ELR (cell line): ENCODE results near the gene RIPK4.
A peak's percentile ranks its signal among the peaks of the same experiment; 100 is the strongest.
"Not testable (repeated sequence)": the region's sequence is repeated elsewhere in the genome, so short reads cannot be mapped to it uniquely, and the experiment has no call there.

Experiments used
- DNase-seq: peaks from one replicate; pipeline ENCODE4 v3.0.0-alpha.2; 2015; ENCODE audit warnings: low read depth

Gene RIPK4

GRCh38 chr21:41795726-41796125 lies 28.9 kb upstream of the RIPK4 start:
- DNase-seq, result no peak

- no peak for DNase-seq
These were observed 27.7 kb upstream of the RIPK4 start for GRCh38 chr21:41794600-41794999.

- DNase-seq, result no peak
These were observed 25.9 kb upstream of the RIPK4 start for GRCh38 chr21:41792711-41793110.

- DNase-seq, result peak; percentile 96
These were observed 19.7 kb upstream of the RIPK4 start for GRCh38 chr21:41786509-41786987.

- not testable (repeated sequence) for DNase-seq
These were observed 18.4 kb upstream of the RIPK4 start for GRCh38 chr21:41785262-41785661.

GRCh38 chr21:41784456-41785102 lies 17.7 kb upstream of the RIPK4 start:
- no peak for DNase-seq

- peak; percentile 94 for DNase-seq
These were observed 16.8 kb upstream of the RIPK4 start for GRCh38 chr21:41783476-41784180.

GRCh38 chr21:41781050-41781410 lies 14.2 kb upstream of the RIPK4 start:
- no peak for DNase-seq

GRCh38 chr21:41780337-41781049 lies 13.6 kb upstream of the RIPK4 start:
- DNase-seq, result no peak

GRCh38 chr21:41779659-41780058 lies 12.8 kb upstream of the RIPK4 start:
- no peak for DNase-seq

GRCh38 chr21:41778930-41779600 lies 12.2 kb upstream of the RIPK4 start:
- no peak for DNase-seq

- DNase-seq, result peak; percentile 88
These were observed 11.3 kb upstream of the RIPK4 start for GRCh38 chr21:41777951-41778815.

GRCh38 chr21:41776778-41777177 lies 9.9 kb upstream of the RIPK4 start:
- DNase-seq, result no peak

- no peak for DNase-seq
These were observed 8.3 kb upstream of the RIPK4 start for GRCh38 chr21:41775149-41775472.

GRCh38 chr21:41774467-41775148 lies 7.8 kb upstream of the RIPK4 start:
- DNase-seq, result no peak

GRCh38 chr21:41772351-41773080 lies 5.7 kb upstream of the RIPK4 start:
- DNase-seq, result no peak

GRCh38 chr21:41771625-41771945 lies 4.7 kb upstream of the RIPK4 start:
- no peak for DNase-seq

- DNase-seq, result no peak
These were observed 4.2 kb upstream of the RIPK4 start for GRCh38 chr21:41770901-41771624.

- DNase-seq, result no peak
These were observed 3.1 kb upstream of the RIPK4 start for GRCh38 chr21:41769933-41770332.

GRCh38 chr21:41769521-41769920 lies 2.7 kb upstream of the RIPK4 start:
- no peak for DNase-seq
